ENCODE results near the gene ITFG1.
"Not testable (repeated sequence)": the region's sequence is repeated elsewhere in the genome, so short reads cannot be mapped to it uniquely, and the experiment has no call there.

Gene ITFG1

GRCh38 chr16:47424846-47425245 lies 36.0 kb downstream of the ITFG1 start:
- no peak for DNase-seq (ENCODE audit: low read depth in 2 of 3, low spot score in 2 of 3)

DNA sequence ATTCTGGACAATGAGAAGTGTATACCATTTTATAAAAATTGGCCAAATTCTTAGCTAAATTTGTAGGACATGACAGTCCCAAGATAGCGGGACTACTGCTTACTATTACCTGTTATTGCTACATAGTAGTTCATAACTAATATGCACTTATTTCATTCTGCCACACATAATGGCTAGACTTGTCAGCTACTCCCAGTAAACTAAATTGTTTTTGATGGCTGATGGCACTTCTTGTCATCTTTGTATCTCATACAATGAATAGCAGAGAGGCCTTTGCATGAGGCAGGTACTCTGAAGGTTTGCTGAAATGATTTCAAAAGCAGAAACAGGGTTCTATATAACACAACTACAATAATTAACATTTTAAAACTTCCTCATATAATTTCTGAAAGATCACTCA lies 44.0 kb downstream of the ITFG1 start:
- no peak for DNase-seq (ENCODE audit: low read depth in 2 of 3, low spot score in 2 of 3)

DNA sequence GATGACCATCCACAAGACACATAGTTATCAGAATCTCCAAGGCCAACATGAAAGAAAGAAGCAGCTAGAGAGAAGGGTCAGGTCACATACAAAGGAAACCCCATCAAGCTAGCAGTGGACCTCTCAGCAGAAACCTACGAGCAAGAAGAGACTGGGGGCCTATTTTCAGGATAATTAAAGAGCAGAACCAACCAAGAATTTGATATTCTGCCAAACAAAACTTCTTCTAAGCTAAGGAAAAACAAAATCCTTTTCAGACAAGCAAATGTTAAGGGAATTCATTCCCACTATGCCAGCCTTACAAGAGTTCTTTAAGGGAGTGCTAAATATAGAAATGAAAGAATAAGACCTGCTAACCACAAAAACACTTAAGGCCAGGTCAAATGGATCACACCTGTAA lies 47.8 kb downstream of the ITFG1 start:
- no peak for DNase-seq (ENCODE audit: low read depth in 2 of 3, low spot score in 2 of 3)

- no peak for DNase-seq (ENCODE audit: low read depth in 2 of 3, low spot score in 2 of 3)
These were observed 52.4 kb downstream of the ITFG1 start for GRCh38 chr16:47408491-47408890.

DNA sequence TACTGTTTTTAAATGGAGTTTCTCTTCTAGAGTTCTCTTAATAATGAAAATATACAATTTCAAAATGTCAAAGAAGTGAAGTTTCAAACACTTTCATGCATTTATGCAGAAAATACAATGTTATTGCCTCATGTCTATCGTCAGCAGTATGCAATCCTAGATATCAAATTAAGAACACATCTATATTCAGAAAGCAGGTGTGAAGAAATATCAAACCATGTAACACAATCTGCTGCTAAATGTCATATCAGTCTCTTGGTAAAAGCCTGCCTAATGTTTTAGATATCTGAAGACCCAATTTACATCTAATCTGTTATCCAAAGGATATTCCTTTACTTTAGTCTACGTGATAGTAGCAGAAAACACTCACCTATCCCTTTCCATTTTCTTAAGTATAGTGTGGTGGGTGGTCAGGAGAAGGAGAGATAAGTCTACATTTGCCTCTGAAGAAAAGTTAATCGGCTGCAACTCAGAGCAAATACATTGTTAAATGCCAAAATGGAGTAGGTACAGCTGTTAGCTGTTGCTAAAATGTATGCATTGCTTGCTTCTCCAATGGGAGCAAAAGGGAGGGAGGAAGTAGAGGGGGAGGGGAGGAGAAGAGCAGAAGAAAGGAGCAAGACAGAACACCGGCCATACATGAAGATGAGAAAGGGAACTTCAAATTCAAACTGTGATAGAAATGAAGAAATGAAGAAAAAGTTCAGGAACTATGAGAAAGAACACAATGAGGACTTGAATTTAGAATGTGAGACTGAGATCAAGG lies 64.9 kb downstream of the ITFG1 start:
- no peak for DNase-seq (ENCODE audit: low read depth in 2 of 3, low spot score in 2 of 3)

DNA sequence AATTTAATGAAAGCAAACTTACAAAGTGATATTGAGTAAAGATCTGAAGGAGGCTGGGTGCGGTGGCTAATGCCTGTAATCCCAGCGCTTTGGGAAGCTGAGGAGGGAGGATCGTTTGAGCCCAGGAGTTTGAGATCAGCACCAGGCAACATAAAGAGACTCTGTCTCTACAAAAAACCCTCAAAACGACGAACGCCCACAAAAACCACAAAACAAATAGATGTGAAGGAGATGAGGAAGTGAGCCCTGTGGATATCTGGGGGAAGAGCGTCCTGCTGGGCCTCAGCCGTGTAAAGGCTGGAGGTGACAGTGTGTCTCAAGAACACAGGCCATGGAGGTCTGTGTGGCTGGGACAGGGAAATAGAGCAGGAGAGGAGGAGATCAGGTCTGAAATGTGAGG lies 68.8 kb downstream of the ITFG1 start:
- no peak for DNase-seq (ENCODE audit: low read depth in 2 of 3, low spot score in 2 of 3)

- DNase-seq (ENCODE audit: low read depth in 2 of 3, low spot score in 2 of 3): no peak
These were observed 72.2 kb downstream of the ITFG1 start for GRCh38 chr16:47388705-47389104.

DNA sequence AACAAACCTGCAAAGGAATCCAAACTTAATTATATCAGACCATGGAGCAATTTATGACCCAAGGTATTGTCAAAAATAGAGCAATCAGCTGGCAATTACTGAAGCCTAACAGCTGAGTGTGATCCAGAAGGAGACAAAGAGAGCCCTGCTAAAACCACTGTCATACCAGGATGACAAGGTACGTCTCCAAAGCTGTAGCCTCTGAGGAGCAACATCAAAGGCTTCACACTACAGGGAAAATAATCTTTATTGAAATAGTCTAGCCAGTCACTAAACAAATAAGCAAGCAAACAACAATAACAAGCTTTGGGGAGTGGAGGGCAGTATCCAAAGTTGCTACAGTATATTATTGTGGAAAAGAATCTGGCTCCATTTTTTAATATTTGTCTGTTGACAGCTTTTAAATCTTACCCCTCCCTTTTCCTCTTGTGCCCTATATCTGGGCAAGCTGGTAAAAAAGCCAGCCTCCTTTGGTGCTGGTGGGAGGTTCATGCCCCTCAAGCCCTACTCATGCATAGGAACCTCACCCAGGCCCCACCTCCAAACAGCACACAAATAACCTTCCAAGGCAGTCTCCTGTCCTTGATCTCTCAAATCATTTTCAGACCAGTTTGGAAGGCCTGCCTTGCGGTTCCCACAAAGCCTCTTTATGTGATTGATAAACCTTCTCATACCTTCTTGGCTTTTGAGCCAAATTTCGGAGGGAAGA lies 73.7 kb downstream of the ITFG1 start:
- DNase-seq (ENCODE audit: low read depth in 2 of 3, low spot score in 2 of 3): no peak

DNA sequence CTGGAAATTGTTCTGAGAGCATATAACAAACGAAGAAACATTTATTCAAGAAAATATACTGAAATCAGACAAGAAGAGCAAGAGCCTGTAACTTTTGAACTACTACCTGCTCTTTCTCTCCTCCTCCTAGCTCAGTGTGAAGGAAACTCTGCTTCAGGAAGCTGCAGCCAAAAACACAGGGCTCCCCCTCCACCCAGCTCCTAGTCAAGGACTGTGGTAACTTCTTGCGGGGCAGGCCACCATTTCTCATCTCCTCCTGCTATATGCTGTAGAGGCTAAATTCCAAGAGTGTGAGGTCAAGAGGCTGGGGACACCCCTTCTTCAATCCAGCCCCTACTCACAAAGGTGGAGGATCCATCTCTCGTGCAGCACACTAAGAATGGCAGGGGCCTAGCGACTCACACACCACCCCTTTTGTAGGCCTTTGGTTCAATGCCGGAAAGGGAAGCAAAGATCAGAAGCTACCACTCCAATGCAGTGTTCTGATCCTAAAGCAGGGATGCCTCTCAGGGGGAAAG lies 74.6 kb downstream of the ITFG1 start:
- no peak for DNase-seq (ENCODE audit: low read depth in 2 of 3, low spot score in 2 of 3)

- DNase-seq (ENCODE audit: low read depth in 2 of 3, low spot score in 2 of 3): no peak
These were observed 78.5 kb downstream of the ITFG1 start for GRCh38 chr16:47382362-47382761.

GRCh38 chr16:47377154-47377553 lies 83.7 kb downstream of the ITFG1 start:
- DNase-seq (ENCODE audit: low read depth in 2 of 3, low spot score in 2 of 3): no peak

DNA sequence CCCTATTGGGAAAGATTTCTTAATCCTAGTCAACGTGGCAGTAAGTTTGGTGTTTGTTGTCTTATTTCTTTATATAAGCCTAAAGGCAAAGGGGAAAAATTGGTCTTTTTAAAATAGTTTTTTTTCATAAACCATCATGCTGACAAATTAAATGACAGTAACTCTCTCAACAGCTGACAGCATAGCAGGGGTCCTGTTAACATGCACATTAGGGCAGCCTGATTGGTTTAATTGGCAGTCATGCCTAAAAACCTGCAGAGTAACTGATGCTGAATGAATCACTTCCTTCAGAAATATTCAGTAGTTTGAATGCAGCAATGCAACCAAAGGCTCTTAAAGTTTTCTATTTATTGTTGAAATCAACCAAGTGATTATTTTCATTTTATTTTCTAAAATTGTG lies 85.4 kb downstream of the ITFG1 start:
- DNase-seq (ENCODE audit: low read depth in 2 of 3, low spot score in 2 of 3): no peak

GRCh38 chr16:47374629-47375028 lies 86.2 kb downstream of the ITFG1 start:
- DNase-seq (ENCODE audit: low read depth in 2 of 3, low spot score in 2 of 3): no peak

GRCh38 chr16:47371271-47372014 lies 89.4 kb downstream of the ITFG1 start:
- DNase-seq (ENCODE audit: low read depth in 2 of 3, low spot score in 2 of 3): no peak

DNA sequence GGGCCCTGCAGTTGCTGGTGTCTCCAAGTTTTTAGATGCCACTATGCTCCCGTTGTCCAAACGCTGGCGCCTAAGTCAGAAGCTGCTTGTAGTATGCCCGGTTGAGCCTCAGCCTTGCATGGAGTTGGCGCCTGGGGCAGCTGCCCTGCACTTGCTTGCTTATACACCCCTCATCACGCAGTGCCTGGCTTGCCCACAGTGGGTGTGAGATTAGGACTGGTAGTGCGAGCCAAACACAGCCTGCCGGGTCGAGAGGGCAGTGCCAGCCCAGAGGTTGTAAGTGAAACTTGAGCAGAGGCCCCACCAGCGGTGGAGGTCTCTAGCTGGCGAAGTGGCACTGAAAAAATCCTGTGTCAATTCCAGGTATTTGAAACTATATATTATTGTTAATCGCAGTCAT lies 90.3 kb downstream of the ITFG1 start:
- no peak for DNase-seq (ENCODE audit: low read depth in 2 of 3, low spot score in 2 of 3)

DNA sequence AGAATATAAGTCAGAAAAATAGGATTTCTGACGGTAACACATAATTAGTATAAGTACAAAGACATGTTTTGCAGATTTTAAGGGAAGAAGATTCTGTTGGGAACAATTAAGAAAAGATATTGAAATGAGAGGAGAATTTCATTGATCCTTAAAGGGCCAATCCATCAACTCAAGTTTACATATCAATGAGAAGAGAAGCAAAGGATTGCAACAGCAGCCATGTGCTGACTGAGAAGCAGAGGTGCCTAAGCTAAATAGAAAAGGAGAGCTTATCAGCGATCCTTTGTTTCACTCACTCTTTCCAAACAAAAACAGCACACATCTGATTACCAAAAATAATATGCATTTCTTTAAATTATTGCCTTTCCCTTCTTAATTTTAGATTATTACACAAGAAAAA lies 94.6 kb downstream of the ITFG1 start:
- DNase-seq (ENCODE audit: low read depth in 2 of 3, low spot score in 2 of 3): no peak

DNA sequence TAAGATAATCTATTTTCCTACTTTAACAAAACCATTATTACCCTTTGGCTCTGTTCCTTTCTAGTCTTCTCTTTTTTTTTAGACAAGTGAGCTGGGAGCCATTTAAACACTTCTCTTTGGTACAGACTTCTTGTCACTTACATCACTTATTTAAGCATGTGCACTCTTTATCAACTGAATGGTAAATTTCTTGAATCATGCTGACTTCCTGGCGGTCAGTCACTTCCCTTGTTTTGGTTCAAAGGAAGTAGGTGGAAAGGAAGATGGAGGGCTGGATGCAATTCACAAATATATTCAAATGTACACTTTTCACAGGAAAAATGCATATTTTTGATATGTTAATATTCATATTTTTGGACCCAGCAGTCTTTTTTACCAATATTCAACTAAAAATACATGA lies 97.1 kb downstream of the ITFG1 start:
- DNase-seq (ENCODE audit: low read depth in 2 of 3, low spot score in 2 of 3): no peak

- no peak for DNase-seq (ENCODE audit: low read depth in 2 of 3, low spot score in 2 of 3)
These were observed 101.4 kb downstream of the ITFG1 start for GRCh38 chr16:47359478-47359877.

DNA sequence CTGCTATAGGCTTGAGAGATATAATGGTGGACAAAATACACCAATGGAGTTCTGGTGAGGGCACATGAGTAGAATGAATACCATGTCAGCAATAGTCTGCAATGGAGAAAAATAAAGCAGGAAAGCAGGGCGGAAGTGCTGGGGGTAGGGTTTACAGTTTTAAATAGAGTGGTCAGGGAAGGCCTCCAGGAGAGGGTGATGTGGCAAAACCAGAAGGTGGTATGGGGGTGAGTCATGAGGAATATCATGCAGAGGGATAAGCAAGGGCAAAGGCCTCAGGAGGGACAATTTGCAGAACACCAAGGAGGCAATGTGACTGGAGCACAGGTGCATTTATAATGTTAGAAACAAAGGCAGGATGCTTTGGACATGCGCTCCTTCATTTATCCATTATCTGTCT lies 102.0 kb downstream of the ITFG1 start:
- no peak for DNase-seq (ENCODE audit: low read depth in 2 of 3, low spot score in 2 of 3)

DNA sequence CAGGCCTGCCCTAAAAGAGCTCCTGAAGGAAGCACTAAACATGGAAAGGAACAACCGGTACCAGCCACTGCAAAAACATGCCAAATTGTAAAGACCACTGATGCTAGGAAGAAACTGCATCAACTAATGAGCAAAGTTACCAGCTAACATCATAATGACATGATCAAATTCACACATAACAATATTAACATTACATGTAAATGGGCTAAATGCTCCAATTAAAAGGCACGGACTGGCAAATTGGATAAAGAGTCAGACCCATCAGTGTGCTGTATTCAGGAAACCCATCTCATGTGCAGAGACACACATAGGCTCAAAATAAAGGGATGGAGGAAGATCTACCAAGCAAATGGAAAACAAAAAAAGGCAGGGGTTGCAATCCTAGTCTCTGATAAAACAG lies 111.8 kb downstream of the ITFG1 start:
- not testable (repeated sequence) for DNase-seq (ENCODE audit: low read depth in 2 of 3, low spot score in 2 of 3)

- not testable (repeated sequence) for DNase-seq (ENCODE audit: low read depth in 2 of 3, low spot score in 2 of 3)
These were observed 113.7 kb downstream of the ITFG1 start for GRCh38 chr16:47347021-47347696.
